ENCODE measurements around the gene VSIG1.
A peak's percentile ranks its signal among the peaks of the same experiment; 100 is the strongest.

DNA sequence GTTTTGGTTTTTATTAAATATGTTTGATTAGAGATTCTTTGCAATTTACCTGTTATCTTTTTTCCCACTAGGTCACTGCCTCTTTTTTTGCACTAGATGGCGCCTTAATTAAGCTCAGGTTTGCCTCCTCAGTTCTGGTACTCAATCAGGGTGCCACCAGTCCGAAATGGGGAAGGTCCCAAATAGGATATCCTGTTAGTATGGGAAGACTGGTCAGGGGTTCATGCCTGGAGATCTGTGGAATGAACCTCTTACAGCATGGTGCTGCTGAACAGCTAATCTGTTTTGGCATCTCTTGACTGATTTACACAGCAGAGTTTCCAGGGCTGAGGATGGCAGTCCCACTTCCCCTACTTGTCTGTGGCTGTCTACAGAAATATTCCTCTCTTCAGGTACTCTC lies 24.2 kb upstream of the VSIG1 start:
- TF ChIP-seq, protein P1, sequence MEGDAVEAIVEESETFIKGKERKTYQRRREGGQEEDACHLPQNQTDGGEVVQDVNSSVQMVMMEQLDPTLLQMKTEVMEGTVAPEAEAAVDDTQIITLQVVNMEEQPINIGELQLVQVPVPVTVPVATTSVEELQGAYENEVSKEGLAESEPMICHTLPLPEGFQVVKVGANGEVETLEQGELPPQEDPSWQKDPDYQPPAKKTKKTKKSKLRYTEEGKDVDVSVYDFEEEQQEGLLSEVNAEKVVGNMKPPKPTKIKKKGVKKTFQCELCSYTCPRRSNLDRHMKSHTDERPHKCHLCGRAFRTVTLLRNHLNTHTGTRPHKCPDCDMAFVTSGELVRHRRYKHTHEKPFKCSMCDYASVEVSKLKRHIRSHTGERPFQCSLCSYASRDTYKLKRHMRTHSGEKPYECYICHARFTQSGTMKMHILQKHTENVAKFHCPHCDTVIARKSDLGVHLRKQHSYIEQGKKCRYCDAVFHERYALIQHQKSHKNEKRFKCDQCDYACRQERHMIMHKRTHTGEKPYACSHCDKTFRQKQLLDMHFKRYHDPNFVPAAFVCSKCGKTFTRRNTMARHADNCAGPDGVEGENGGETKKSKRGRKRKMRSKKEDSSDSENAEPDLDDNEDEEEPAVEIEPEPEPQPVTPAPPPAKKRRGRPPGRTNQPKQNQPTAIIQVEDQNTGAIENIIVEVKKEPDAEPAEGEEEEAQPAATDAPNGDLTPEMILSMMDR (IDR thresholded peaks at IDR 0.05; ENCODE audit: low read length), result peak; percentile 50
- TF ChIP-seq EZH2 (IDR thresholded peaks at IDR 0.05; ENCODE audit: borderline replicate concordance, low read length), result no peak
